ENCODE results near the gene CACNG4. TPM values are rescaled to one million over a fixed set of nuclear protein-coding genes. Genes with fewer than 3 reads are reported as not detected.

Gene CACNG4
- total RNA-seq, 1 donor from 2014 or later, result 9.5 TPM

GRCh38 chr17:67018471-67019434, 54.2 kb downstream of the CACNG4 start:
- Mint-ChIP-seq H3K27me3 (ENCODE audit: low read depth) (no peaks in the 10 kb centered on the region), H3K9me3 (no peaks in the 10 kb centered on the region), H3K36me3 (no peaks in the 10 kb centered on the region), H3K4me3 (no peak overlapping the region), H3K4me1 (peaks cover 8% of the 10 kb centered on the region), H3K27ac (no peak overlapping the region)
- TF ChIP-seq CTCF (IDR thresholded peaks at IDR 0.05; ENCODE audit: unreplicated experiment), result no peak
- no peak for DNase-seq (ENCODE audit: low spot score in 2 of 2, unreplicated experiment in 2 of 2)

GRCh38 chr17:67019809-67020208, 55.3 kb downstream of the CACNG4 start:
- TF ChIP-seq CTCF (IDR thresholded peaks at IDR 0.05; ENCODE audit: unreplicated experiment), result no peak
- Mint-ChIP-seq H3K9me3 (no peaks in the 10 kb centered on the region), H3K4me1 (peaks cover 8% of the 10 kb centered on the region), H3K4me3 (no peak overlapping the region), H3K27ac (no peak overlapping the region), H3K27me3 (ENCODE audit: low read depth) (no peaks in the 10 kb centered on the region), H3K36me3 (no peaks in the 10 kb centered on the region)
- no peak for DNase-seq (ENCODE audit: low spot score in 2 of 2, unreplicated experiment in 2 of 2)

- no peak for DNase-seq (ENCODE audit: low spot score in 2 of 2, unreplicated experiment in 2 of 2)
- Mint-ChIP-seq H3K36me3 (no peaks in the 10 kb centered on the region), H3K27ac (no peak overlapping the region), H3K4me3 (no peak overlapping the region), H3K4me1 (peaks cover 8% of the 10 kb centered on the region), H3K9me3 (no peaks in the 10 kb centered on the region), H3K27me3 (ENCODE audit: low read depth) (no peaks in the 10 kb centered on the region)
- TF ChIP-seq CTCF (IDR thresholded peaks at IDR 0.05; ENCODE audit: unreplicated experiment), result no peak
These were observed 55.8 kb downstream of the CACNG4 start for GRCh38 chr17:67020293-67020766.

- Mint-ChIP-seq H3K4me3 (no peak overlapping the region), H3K27ac (no peak overlapping the region), H3K9me3 (no peaks in the 10 kb centered on the region), H3K4me1 (peaks cover 8% of the 10 kb centered on the region), H3K27me3 (ENCODE audit: low read depth) (no peaks in the 10 kb centered on the region), H3K36me3 (no peaks in the 10 kb centered on the region)
- no peak for DNase-seq (ENCODE audit: low spot score in 2 of 2, unreplicated experiment in 2 of 2)
- no peak for TF ChIP-seq CTCF (IDR thresholded peaks at IDR 0.05; ENCODE audit: unreplicated experiment)
These were observed 56.7 kb downstream of the CACNG4 start for GRCh38 chr17:67021196-67021595.

- H3K9me3 Mint-ChIP-seq, result no peaks in the 10 kb centered on the region
- H3K27ac Mint-ChIP-seq, result no peak overlapping the region
- no peaks in the 10 kb centered on the region for H3K36me3 Mint-ChIP-seq
- no peak for DNase-seq (ENCODE audit: low spot score in 2 of 2, unreplicated experiment in 2 of 2)
- H3K4me3 Mint-ChIP-seq, result no peak overlapping the region
- no peaks in the 10 kb centered on the region for H3K27me3 Mint-ChIP-seq (ENCODE audit: low read depth)
- peaks cover 8% of the 10 kb centered on the region for H3K4me1 Mint-ChIP-seq
- no peak for TF ChIP-seq CTCF (IDR thresholded peaks at IDR 0.05; ENCODE audit: unreplicated experiment)
These were observed 57.4 kb downstream of the CACNG4 start for GRCh38 chr17:67021743-67022450.
